Parathyroid adenoma (tissue), 2 donors: ENCODE measurements around the gene EEF1B2.
"Not testable (repeated sequence)": the region's sequence is repeated elsewhere in the genome, so short reads cannot be mapped to it uniquely, and the experiment has no call there.

Experiments used
- H2AFZ ChIP-seq: fragments of 300-600 bp; sonication (generic); one replicate; pipeline ENCODE4 v1.7.0; 2017; ENCODE audit warnings: antibody characterized with exemption, mild to moderate bottlenecking
- H3K27ac ChIP-seq: fragments of 300-600 bp; sonication (generic); one replicate; pipeline ENCODE4 v1.7.0; 2017
- H3K27me3 ChIP-seq: fragments of 300-600 bp; sonication (generic); one replicate; pipeline ENCODE4 v1.7.0; 2017; ENCODE audit warnings: low read length; ENCODE audit not compliant: control insufficient read depth, insufficient read depth
- H3K36me3 ChIP-seq: fragments of 300-600 bp; sonication (generic); one replicate; pipeline ENCODE4 v1.7.0; 2017; ENCODE audit warnings: low read length; ENCODE audit not compliant: control insufficient read depth, insufficient read depth
- H3K4me1 ChIP-seq: fragments of 300-600 bp; sonication (generic); one replicate; pipeline ENCODE4 v1.7.0; 2017; ENCODE audit warnings: control low read depth
- H3K4me2 ChIP-seq: fragments of 300-600 bp; sonication (generic); one replicate; pipeline ENCODE4 v1.7.0; 2017; ENCODE audit warnings: low read length
- H3K4me3 ChIP-seq: fragments of 300-600 bp; sonication (generic); one replicate; pipeline ENCODE4 v1.7.0; 2017; ENCODE audit warnings: low read depth, low read length
- H3K79me2 ChIP-seq: fragments of 300-600 bp; sonication (generic); one replicate; pipeline ENCODE4 v1.7.0; 2017; ENCODE audit warnings: control low read depth
- H3K9ac ChIP-seq: fragments of 300-600 bp; sonication (generic); one replicate; pipeline ENCODE4 v1.7.0; 2017; ENCODE audit warnings: mild to moderate bottlenecking
- H3K9me3 ChIP-seq: fragments of 300-600 bp; sonication (generic); one replicate; pipeline ENCODE4 v1.7.0; 2017; ENCODE audit warnings: low read length; ENCODE audit not compliant: control insufficient read depth
- TF ChIP-seq, protein P1 (sequence below): fragments of 300-600 bp; sonication (generic); IDR thresholded peaks from one replicate; pipeline ENCODE4 v1.7.0; 2017; ENCODE audit warnings: antibody characterized with exemption, mild to moderate bottlenecking
- donor health status: primary hyperparathyroidism.

EEF1B2 gene

GRCh38 chr2:206163251-206163880 is 3.7 kb downstream of the EEF1B2 start:
- Histone ChIP-seq H3K4me2 (no peak overlapping the region), H3K9ac (no peak overlapping the region), H3K79me2 (peaks cover 7% of the 10 kb centered on the region), H3K36me3 (no peaks in the 10 kb centered on the region), H3K27ac (no peak overlapping the region), H3K4me3 (no peak overlapping the region), H3K27me3 (no peaks in the 10 kb centered on the region), H2AFZ (no peak overlapping the region), H3K4me1 (peaks cover 6% of the 10 kb centered on the region), H3K9me3 (no peaks in the 10 kb centered on the region)
- TF ChIP-seq, protein P1, sequence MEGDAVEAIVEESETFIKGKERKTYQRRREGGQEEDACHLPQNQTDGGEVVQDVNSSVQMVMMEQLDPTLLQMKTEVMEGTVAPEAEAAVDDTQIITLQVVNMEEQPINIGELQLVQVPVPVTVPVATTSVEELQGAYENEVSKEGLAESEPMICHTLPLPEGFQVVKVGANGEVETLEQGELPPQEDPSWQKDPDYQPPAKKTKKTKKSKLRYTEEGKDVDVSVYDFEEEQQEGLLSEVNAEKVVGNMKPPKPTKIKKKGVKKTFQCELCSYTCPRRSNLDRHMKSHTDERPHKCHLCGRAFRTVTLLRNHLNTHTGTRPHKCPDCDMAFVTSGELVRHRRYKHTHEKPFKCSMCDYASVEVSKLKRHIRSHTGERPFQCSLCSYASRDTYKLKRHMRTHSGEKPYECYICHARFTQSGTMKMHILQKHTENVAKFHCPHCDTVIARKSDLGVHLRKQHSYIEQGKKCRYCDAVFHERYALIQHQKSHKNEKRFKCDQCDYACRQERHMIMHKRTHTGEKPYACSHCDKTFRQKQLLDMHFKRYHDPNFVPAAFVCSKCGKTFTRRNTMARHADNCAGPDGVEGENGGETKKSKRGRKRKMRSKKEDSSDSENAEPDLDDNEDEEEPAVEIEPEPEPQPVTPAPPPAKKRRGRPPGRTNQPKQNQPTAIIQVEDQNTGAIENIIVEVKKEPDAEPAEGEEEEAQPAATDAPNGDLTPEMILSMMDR, result no peak

DNA sequence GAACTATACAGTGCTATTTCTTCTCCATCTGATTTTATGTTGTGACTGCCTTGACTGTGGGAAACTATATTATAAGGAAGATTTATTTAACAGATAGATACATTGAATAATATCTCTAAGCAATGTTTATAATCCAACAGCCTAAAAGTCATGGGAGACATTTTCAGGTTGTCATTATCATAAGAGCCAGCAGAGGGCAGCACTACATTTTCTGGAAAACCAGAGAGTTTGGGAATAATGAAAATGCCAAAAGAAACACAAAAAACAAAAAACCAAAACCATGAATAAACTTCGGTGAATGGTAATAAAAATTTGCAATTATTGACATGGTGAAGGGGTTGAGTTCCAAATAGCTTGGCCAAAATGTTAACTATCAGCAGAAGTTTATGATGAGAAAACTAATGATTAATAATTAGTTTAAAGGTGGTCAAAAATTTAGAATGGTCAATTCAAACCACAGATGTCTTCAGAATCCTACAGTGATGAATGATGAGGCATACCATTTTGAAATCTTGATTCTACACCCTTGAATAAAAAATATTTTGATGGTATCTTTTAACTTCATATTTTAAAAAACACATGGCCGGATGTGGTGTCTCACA is 4.7 kb downstream of the EEF1B2 start:
- Histone ChIP-seq H3K9me3 (no peaks in the 10 kb centered on the region), H3K27me3 (no peaks in the 10 kb centered on the region), H3K4me1 (peaks cover 6% of the 10 kb centered on the region), H3K79me2 (no peaks in the 10 kb centered on the region), H3K36me3 (no peaks in the 10 kb centered on the region), H2AFZ (no peak overlapping the region), H3K4me3 (no peak overlapping the region), H3K4me2 (no peak overlapping the region), H3K27ac (no peak overlapping the region), H3K9ac (no peak overlapping the region)
- TF ChIP-seq, protein P1, result peak; percentile 80

GRCh38 chr2:206168230-206168629 is 8.5 kb downstream of the EEF1B2 start:
- not testable (repeated sequence) for H3K9me3 ChIP-seq, H2AFZ ChIP-seq, H3K27me3 ChIP-seq, H3K4me1 ChIP-seq, H3K9ac ChIP-seq, H3K4me3 ChIP-seq, H3K36me3 ChIP-seq, H3K27ac ChIP-seq, H3K79me2 ChIP-seq, H3K4me2 ChIP-seq

DNA sequence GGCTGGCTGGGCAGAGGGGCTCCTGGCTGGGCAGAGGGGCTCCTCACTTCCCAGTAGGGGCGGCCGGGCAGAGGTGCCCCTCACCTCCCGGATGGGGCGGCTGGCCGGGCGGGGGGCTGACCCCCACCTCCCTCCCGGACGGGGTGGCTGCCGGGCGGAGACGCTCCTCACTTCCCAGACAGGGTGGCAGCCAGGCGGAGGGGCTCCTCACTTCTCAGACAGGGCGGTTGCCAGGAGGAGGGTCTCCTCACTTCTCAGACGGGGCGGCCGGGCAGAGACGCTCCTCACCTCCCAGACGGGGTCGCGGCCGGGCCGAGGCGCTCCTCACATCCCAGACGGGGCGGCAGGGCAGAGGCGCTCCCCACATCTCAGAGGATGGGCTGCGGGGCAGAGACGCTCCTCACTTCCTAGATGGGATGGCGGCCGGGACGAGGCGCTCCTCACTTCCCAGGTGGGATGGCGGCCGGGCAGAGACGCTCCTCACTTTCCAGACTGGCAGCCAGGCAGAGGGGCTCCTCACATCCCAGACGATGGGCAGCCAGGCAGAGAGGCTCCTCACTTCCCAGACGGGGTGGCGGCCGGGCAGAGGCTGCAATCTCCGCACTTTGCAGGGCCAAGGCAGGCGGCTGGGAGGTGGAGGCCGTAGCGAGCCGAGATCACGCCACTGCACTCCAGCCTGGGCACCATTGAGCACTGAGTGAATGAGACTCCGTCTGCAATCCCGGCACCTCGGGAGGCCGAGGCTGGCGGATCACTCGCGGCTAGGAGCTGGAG is 12.1 kb downstream of the EEF1B2 start:
- H3K79me2 ChIP-seq, H3K9me3 ChIP-seq, H3K36me3 ChIP-seq, H3K4me1 ChIP-seq, H3K27me3 ChIP-seq, H3K4me3 ChIP-seq, H3K27ac ChIP-seq, H3K9ac ChIP-seq, H3K4me2 ChIP-seq, H2AFZ ChIP-seq: not testable (repeated sequence)

DNA sequence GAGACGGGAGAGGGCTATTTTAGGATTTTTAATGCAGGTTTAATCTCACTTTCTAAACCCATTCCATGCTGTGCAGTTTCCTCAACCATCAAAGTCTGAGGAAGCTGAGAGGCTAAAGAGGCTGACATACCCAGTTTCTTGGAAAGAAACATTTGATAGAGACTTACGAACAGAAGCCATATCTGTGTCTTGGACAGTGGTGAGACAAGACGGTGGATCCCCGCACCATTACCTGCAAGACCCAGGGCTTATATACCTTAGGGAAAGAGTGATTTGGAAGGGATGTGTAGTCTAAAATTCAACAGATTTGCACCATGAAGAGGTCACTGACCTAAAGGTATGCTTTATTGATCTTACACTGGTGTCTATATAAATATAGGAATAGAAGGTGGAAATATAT is 13.5 kb downstream of the EEF1B2 start:
- Histone ChIP-seq H3K4me1 (no peaks in the 10 kb centered on the region), H3K4me2 (no peak overlapping the region), H3K36me3 (no peaks in the 10 kb centered on the region), H3K79me2 (no peaks in the 10 kb centered on the region), H3K27ac (no peak overlapping the region), H3K9ac (no peak overlapping the region), H2AFZ (no peak overlapping the region), H3K4me3 (no peak overlapping the region), H3K27me3 (no peaks in the 10 kb centered on the region), H3K9me3 (no peaks in the 10 kb centered on the region)
- TF ChIP-seq, protein P1, result no peak
